PC-3 (cell line): ENCODE data around the gene GIPC3. TPM values are rescaled to one million over a fixed set of nuclear protein-coding genes. Genes with fewer than 3 reads are reported as not detected.
A peak's percentile ranks its signal among the peaks of the same experiment; 100 is the strongest.

Experiments
- ATAC-seq: fragments of 200-7000 bp; cut with Tn5 transposase; 2 replicates; pipeline ENCODE4 v1.9.1; 2020; ENCODE audit warnings: mild to moderate bottlenecking, moderate library complexity
- BruUV-seq: library from RNA; stranded (reverse); fragments of 400-500 nt; replicated peaks from 2 replicates; lab custom pipeline; 2021; lab: Mats Ljungman, UMichigan
- CTCF ChIA-PET: fragments of 300-600 bp; sonication (Branson Sonifier 250); formaldehyde crosslinking; loops from one replicate; lab custom pipeline; 2022; ENCODE audit warnings: antibody characterized with exemption; lab: Charles Lee
- POLR2A ChIA-PET: fragments of 300-600 bp; sonication (Branson Sonifier 250); formaldehyde crosslinking; loops from one replicate; lab custom pipeline; 2022; ENCODE audit warnings: antibody characterized with exemption; ENCODE audit not compliant: unreplicated experiment; lab: Charles Lee
- DNase-seq: peaks from one replicate; pipeline ENCODE4 v3.0.0-alpha.2; 2015
- H2AFZ ChIP-seq: fragments of 300-600 bp; sonication (generic); 2 replicates; pipeline ENCODE4 v1.6.0; 2016; ENCODE audit warnings: antibody characterized with exemption, low read length
- H3F3A ChIP-seq: fragments of 300-600 bp; sonication (generic); one replicate; pipeline ENCODE4 v1.6.0; 2017; ENCODE audit warnings: antibody characterized with exemption, low read length, control low read depth, mild to moderate bottlenecking; ENCODE audit not compliant: unreplicated experiment
- H3K27ac ChIP-seq: fragments of 300-600 bp; sonication (generic); 2 replicates; pipeline ENCODE4 v1.5.1; 2016; ENCODE audit warnings: mild to moderate bottlenecking, low read length
- H3K27me3 ChIP-seq: fragments of 300-600 bp; sonication (generic); 2 replicates; pipeline ENCODE4 v1.6.1; 2016; ENCODE audit warnings: low read length, mixed read lengths
- H3K36me3 ChIP-seq: fragments of 300-600 bp; sonication (generic); 2 replicates; pipeline ENCODE4 v1.6.1; 2016; ENCODE audit warnings: low read depth, mixed run types, low read length, mixed read lengths
- H3K4me1 ChIP-seq: fragments of 300-600 bp; sonication (generic); 2 replicates; pipeline ENCODE4 v1.5.1; 2016; ENCODE audit warnings: low read length; ENCODE audit not compliant: insufficient read depth
- H3K4me2 ChIP-seq: fragments of 300-600 bp; sonication (generic); 2 replicates; pipeline ENCODE4 v1.6.0; 2016; ENCODE audit warnings: low read length
- H3K4me3 ChIP-seq: fragments of 300-600 bp; sonication (generic); 2 replicates; pipeline ENCODE4 v1.5.1; 2016; ENCODE audit warnings: mild to moderate bottlenecking, low read length, mixed read lengths
- H3K79me2 ChIP-seq: fragments of 300-600 bp; sonication (generic); 2 replicates; pipeline ENCODE4 v1.6.1; 2017; ENCODE audit warnings: low read length, mixed read lengths
- H3K9ac ChIP-seq: fragments of 300-600 bp; sonication (generic); 2 replicates; pipeline ENCODE4 v1.6.0; 2016; ENCODE audit warnings: mild to moderate bottlenecking, low read length
- H3K9me2 ChIP-seq: fragments of 300-600 bp; sonication (generic); replicated peaks from 2 replicates; pipeline ENCODE4 v1.6.1; 2016; ENCODE audit warnings: mixed run types, low read length, mixed read lengths
- H3K9me3 ChIP-seq: fragments of 300-600 bp; sonication (generic); 2 replicates; pipeline ENCODE4 v1.6.1; 2016; ENCODE audit warnings: low read length, mixed read lengths
- H4K20me1 ChIP-seq: fragments of 300-600 bp; sonication (generic); 2 replicates; pipeline ENCODE4 v1.6.1; 2016; ENCODE audit warnings: low read length, mixed read lengths
- CTCF ChIP-seq: fragments of 300-600 bp; sonication (generic); conservative IDR thresholded peaks from 2 replicates; pipeline ENCODE4 v1.5.1; 2017; ENCODE audit warnings: antibody characterized with exemption, low read depth, mild to moderate bottlenecking, low read length
- EZH2 ChIP-seq: fragments of 300-600 bp; sonication (generic); IDR thresholded peaks from one replicate; pipeline ENCODE4 v1.6.1; 2017; ENCODE audit warnings: antibody characterized with exemption, mild to moderate bottlenecking, low read length; ENCODE audit not compliant: unreplicated experiment
- EZH2phosphoT487 ChIP-seq: fragments of 300-600 bp; sonication (generic); IDR thresholded peaks from 2 replicates; pipeline ENCODE4 v1.6.1; 2018; ENCODE audit warnings: mild to moderate bottlenecking, antibody characterized with exemption, low read length, borderline replicate concordance
- intact Hi-C: fragments of 100-400 bp; cut with micrococcal nuclease; formaldehyde crosslinking; loops from 2 replicates; pipeline ENCODE4 v1.9.0; 2023
- total RNA-seq: library from RNA; depleted of rRNA; stranded (reverse); fragments of >200 nt; gene quantifications from 2 replicates; pipeline ENCODE4 v1.2.3, GENCODE V29; 2014

Gene GIPC3
- total RNA-seq, 1 experiment from 2014 or later: 0.18 TPM

- no peak overlapping the region for H3K27ac ChIP-seq
- no peaks in the 10 kb centered on the region for H3K9me2 ChIP-seq
- H2AFZ ChIP-seq: no peak overlapping the region
- H3K36me3 ChIP-seq: no peaks in the 10 kb centered on the region
- H3K4me2 ChIP-seq: peak overlapping the region; percentile 92; the same call in 1 of the 2 replicates
- H3F3A ChIP-seq: no peaks in the 10 kb centered on the region
- TF ChIP-seq EZH2 (no peak), CTCF (no peak), EZH2phosphoT487 (no peak)
- CTCF ChIA-PET: interaction anchor here (0.6 kb wide), 1 partner anchor 163 kb away, joined by 3 read pairs; no protein-coding TSS in a partner anchor
- peaks cover 18% of the 10 kb centered on the region for H4K20me1 ChIP-seq
- H3K4me1 ChIP-seq: peaks cover 12% of the 10 kb centered on the region; the same call in 1 of the 2 replicates
- no peak overlapping the region for H3K9ac ChIP-seq
- no peaks in the 10 kb centered on the region for H3K9me3 ChIP-seq
- DNase-seq (no peak), ATAC-seq (no peak)
- H3K79me2 ChIP-seq: peaks cover 41% of the 10 kb centered on the region
- H3K4me3 ChIP-seq: no peak overlapping the region
- TSS peak; percentile 50 for BruUV-seq
- no peaks in the 10 kb centered on the region for H3K27me3 ChIP-seq
- POLR2A ChIA-PET: no interaction called here
- intact Hi-C loops: no loop called here
These were observed 30.8 kb upstream of the GIPC3 start for GRCh38 chr19:3554254-3555083.

GRCh38 chr19:3555653-3556422 lies 29.4 kb upstream of the GIPC3 start:
- no peak overlapping the region for H3K27ac ChIP-seq
- peak overlapping the region; percentile 76; the same call in 1 of the 2 replicates for H3K9ac ChIP-seq
- H3K79me2 ChIP-seq: peaks cover 41% of the 10 kb centered on the region
- H3K9me2 ChIP-seq: no peaks in the 10 kb centered on the region
- intact Hi-C loops: no loop called here
- TF ChIP-seq CTCF: no peak
- no peak for TF ChIP-seq EZH2phosphoT487
- no peak for TF ChIP-seq EZH2
- 0 out of 2 replicates have a peak, but pooled peaks have one; percentile 4 for ATAC-seq
- no peak overlapping the region for H2AFZ ChIP-seq
- H3K27me3 ChIP-seq: no peaks in the 10 kb centered on the region
- peak overlapping the region; percentile 91 for H3K4me3 ChIP-seq
- H3K4me1 ChIP-seq: peaks cover 12% of the 10 kb centered on the region; the same call in 1 of the 2 replicates
- H4K20me1 ChIP-seq: peaks cover 18% of the 10 kb centered on the region
- H3F3A ChIP-seq: no peaks in the 10 kb centered on the region
- DNase-seq: no peak
- H3K4me2 ChIP-seq: peak overlapping the region; percentile 92
- CTCF ChIA-PET: no interaction called here
- BruUV-seq: no TSS peak
- POLR2A ChIA-PET: no interaction called here
- H3K36me3 ChIP-seq: no peaks in the 10 kb centered on the region
- H3K9me3 ChIP-seq: no peaks in the 10 kb centered on the region
